GM12872 (cell line): Measurements from ENCODE around the gene NRCAM.

Experiments
- TF ChIP-seq, protein P1 (sequence below): IDR thresholded peaks from 3 replicates; pipeline ENCODE4 v1.5.1; 2011; ENCODE audit warnings: low read depth, mild to moderate bottlenecking, low read length, moderate library complexity; ENCODE audit not compliant: insufficient read depth

NRCAM gene

DNA sequence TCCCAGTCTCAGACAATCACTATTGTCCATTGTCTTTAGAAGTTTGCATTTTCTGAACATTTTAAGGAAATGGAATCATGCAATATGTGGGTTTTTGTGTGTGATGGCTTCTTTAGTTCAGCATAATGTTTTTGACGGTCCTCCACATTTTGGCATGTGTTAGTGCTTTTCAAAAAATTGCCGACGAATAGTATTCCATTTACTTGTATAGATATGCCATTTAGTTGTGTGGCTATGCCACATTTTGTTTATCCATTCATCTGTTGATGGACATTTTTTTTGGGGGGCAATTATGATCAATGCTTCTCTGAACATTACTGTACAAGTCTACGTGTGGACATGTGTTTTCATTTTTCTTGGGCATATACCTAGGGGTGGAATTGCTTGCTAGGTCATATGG, 314.1 kb downstream of the NRCAM start:
- TF ChIP-seq, protein P1, sequence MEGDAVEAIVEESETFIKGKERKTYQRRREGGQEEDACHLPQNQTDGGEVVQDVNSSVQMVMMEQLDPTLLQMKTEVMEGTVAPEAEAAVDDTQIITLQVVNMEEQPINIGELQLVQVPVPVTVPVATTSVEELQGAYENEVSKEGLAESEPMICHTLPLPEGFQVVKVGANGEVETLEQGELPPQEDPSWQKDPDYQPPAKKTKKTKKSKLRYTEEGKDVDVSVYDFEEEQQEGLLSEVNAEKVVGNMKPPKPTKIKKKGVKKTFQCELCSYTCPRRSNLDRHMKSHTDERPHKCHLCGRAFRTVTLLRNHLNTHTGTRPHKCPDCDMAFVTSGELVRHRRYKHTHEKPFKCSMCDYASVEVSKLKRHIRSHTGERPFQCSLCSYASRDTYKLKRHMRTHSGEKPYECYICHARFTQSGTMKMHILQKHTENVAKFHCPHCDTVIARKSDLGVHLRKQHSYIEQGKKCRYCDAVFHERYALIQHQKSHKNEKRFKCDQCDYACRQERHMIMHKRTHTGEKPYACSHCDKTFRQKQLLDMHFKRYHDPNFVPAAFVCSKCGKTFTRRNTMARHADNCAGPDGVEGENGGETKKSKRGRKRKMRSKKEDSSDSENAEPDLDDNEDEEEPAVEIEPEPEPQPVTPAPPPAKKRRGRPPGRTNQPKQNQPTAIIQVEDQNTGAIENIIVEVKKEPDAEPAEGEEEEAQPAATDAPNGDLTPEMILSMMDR = no peak

DNA sequence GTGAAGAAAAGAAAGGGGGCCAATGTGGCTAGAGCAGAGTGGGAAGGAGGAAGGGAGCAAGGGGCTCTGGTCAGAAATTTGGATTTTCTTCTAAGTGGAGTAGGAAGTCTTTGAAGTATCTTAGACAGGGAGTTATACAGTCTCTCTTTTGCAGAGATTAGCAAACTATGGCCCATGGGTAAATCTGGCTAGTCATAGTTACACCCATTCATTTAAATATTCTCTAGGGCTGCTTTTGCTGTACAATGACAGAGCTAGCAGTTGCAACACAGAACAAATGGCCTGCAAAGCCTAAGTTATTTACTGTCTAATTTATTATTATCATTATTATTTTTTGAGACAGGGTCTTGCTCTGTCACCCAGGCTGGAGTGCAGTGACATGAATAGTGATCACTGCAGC, 315.6 kb downstream of the NRCAM start:
- TF ChIP-seq, protein P1 = no peak

GRCh38 chr7:108138911-108139310, 317.3 kb downstream of the NRCAM start:
- TF ChIP-seq, protein P1 = no peak

DNA sequence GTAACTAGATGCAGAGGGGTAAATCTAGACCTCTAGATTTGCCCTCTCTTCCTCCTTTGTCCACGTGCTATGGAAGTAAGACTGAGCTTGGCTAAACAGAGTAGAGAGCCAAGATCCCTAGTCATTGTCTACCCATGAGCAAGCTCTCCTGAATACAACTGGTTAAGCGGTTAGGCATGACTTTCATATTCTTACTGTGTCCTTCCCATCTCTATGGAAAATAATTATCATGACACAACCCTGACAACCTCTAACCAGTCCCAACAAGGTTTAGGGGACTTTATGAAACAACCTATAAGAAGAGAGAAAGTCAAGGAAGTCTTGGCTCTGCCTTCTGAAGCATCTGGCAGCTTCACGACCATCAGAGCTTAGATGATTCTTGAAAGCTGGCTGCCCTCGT, 318.2 kb downstream of the NRCAM start:
- TF ChIP-seq, protein P1 = no peak

DNA sequence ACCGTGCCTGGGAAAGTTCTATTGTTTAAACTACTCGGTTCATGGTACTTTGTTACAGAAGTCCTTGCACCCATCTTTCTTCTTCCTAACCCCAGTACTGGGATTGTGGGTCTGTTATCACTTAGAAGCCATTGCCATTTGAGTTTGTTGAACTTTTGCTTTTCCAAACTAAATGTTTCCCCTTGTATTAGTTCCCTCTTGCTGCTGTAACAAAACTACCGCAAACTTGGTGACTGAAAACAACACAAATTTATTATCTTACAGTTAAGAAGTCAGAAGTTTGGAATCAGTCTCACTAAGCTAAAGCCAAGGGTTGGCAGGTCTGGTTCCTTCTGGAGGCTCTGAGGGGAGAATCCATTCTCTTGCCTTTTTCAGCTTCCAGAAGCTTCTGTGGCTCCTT, 319.2 kb downstream of the NRCAM start:
- TF ChIP-seq, protein P1 = no peak

DNA sequence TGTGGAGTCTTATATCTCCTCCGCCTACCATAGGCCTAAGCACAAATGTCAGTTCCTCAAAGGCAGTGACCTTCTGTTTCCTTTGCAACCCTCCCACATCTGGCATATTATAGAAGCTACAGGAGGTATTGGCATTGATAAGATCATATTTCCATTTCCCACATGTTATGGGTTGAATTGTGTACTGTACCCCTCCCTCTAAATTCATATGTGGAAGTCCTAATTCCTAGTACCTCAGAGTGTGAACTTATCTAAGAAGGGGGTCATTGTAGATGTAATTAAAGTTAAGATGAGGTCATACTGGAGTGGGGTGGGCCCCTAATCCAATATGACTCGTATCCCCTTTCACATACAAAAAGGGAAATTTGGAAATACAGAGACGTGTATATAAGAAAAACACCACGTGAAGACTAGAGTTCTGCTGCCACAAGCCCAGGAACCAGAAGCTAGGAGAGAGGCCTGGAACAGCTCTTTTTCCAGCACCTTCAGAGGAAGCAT, 320.0 kb downstream of the NRCAM start:
- TF ChIP-seq, protein P1 = no peak

- TF ChIP-seq, protein P1 = no peak
These were observed 320.6 kb downstream of the NRCAM start for GRCh38 chr7:108135446-108136190.
